CD4-positive, CD25-positive, alpha-beta regulatory T cell (primary cell): ENCODE results near the gene SPNS3. TPM values are rescaled to one million over a fixed set of nuclear protein-coding genes. Genes with fewer than 3 reads are reported as not detected.

ENCODE experiments used
- ATAC-seq, 2 donors: fragments of 150-1000 bp; cut with Tn5 transposase; one replicate each; pipeline ENCODE4 v1.10.0; 2021; ENCODE audit warnings: low read depth in 2 of 2, moderate number of reproducible peaks in 2 of 2, moderate library complexity in 1 of 2
- DNase-seq, 3 donors: peaks; one replicate each; pipeline versions ENCODE4 v3.0.0 to v3.0.0-alpha.2; 2012 to 2022; ENCODE audit warnings: mixed read lengths in 1 of 3
- H3K27ac ChIP-seq: one replicate; pipeline ENCODE4 v1.7.0; 2013; ENCODE audit warnings: mild to moderate bottlenecking, low read length; ENCODE audit not compliant: insufficient read depth, poor library complexity, severe bottlenecking
- H3K27me3 ChIP-seq: one replicate; pipeline ENCODE4 v1.7.0; 2013; ENCODE audit warnings: low read length; ENCODE audit not compliant: control insufficient read depth, insufficient read depth
- H3K36me3 ChIP-seq: one replicate; pipeline ENCODE4 v1.7.0; 2013; ENCODE audit warnings: mild to moderate bottlenecking, low read length, moderate library complexity; ENCODE audit not compliant: control insufficient read depth, insufficient read depth
- H3K4me1 ChIP-seq: 2 replicates; pipeline ENCODE4 v1.7.0; 2013; ENCODE audit warnings: mild to moderate bottlenecking, low read length; ENCODE audit not compliant: insufficient read depth, control insufficient read depth, poor library complexity, severe bottlenecking
- H3K4me3 ChIP-seq: one replicate; pipeline ENCODE4 v1.7.0; 2013; ENCODE audit warnings: low read depth, mild to moderate bottlenecking, low read length, moderate library complexity
- H3K9me3 ChIP-seq, 2 experiments: 1 replicate in 1 of 2; 2 replicates in 1 of 2; pipeline ENCODE4 v1.7.0; 2013; ENCODE audit warnings: low read length in 2 of 2, mild to moderate bottlenecking in 1 of 2, moderate library complexity in 1 of 2; ENCODE audit not compliant: control insufficient read depth in 2 of 2
- H3K27ac Mint-ChIP-seq, 3 donors: one replicate each; pipeline ENCODE4 v1.8.0; 2020 to 2022; ENCODE audit warnings: mild to moderate bottlenecking in 3 of 3, mixed read lengths in 3 of 3, moderate library complexity in 2 of 3
- H3K27me3 Mint-ChIP-seq: one replicate; pipeline ENCODE4 v1.8.0; 2022; ENCODE audit warnings: mild to moderate bottlenecking, mixed read lengths
- H3K36me3 Mint-ChIP-seq: one replicate; pipeline ENCODE4 v1.8.0; 2020; ENCODE audit warnings: mixed read lengths
- H3K4me1 Mint-ChIP-seq, 4 donors: one replicate each; pipeline ENCODE4 v1.8.0; 2020 to 2022; ENCODE audit warnings: mixed read lengths in 4 of 4, mild to moderate bottlenecking in 1 of 4
- H3K4me3 Mint-ChIP-seq, 4 donors: one replicate each; pipeline ENCODE4 v1.8.0; 2020 to 2022; ENCODE audit warnings: mild to moderate bottlenecking in 4 of 4, mixed read lengths in 4 of 4, moderate library complexity in 3 of 4
- H3K9me3 Mint-ChIP-seq, 7 donors: one replicate each; pipeline ENCODE4 v1.8.0; 2020 to 2022; ENCODE audit warnings: mixed read lengths in 7 of 7, mild to moderate bottlenecking in 3 of 7, moderate library complexity in 2 of 7
- polyA plus RNA-seq, 4 donors: library from polyadenylated mRNA; unstranded; fragments of 300-500 nt; fragmentation: Illumina TruSeq; gene quantifications; one replicate each; pipeline ENCODE4 v1.2.3, GENCODE V29; 2021
- total RNA-seq: library from RNA; stranded (reverse); gene quantifications from one replicate; pipeline ENCODE4 v1.2.3, GENCODE V29; 2022

SPNS3 gene
- total and polyA plus RNA-seq, 5 donors from 2014 or later = 2.5 to 8.8 (median 7.6) TPM

GRCh38 chr17:4475463-4475862 lies 41.7 kb downstream of the SPNS3 start:
- no peak overlapping the region for H3K4me3 ChIP-seq
- Mint-ChIP-seq H3K9me3 (no peaks in the 10 kb centered on the region), H3K36me3 (no peaks in the 10 kb centered on the region), H3K27ac (no peak overlapping the region), H3K4me3 (no peak overlapping the region), H3K4me1 (peaks cover 0 to 14% (median under 1%) of the 10 kb centered on the region in 4 donors), H3K27me3 (no peaks in the 10 kb centered on the region)
- no peak for DNase-seq
- no peak for ATAC-seq
- no peaks in the 10 kb centered on the region for H3K9me3 ChIP-seq
- H3K27me3 ChIP-seq = no peaks in the 10 kb centered on the region
- no peak overlapping the region for H3K27ac ChIP-seq
- peaks cover 8% of the 10 kb centered on the region for H3K4me1 ChIP-seq
- H3K36me3 ChIP-seq = no peaks in the 10 kb centered on the region

GRCh38 chr17:4476017-4476416 lies 42.3 kb downstream of the SPNS3 start:
- H3K27me3 ChIP-seq = no peaks in the 10 kb centered on the region
- no peak overlapping the region for H3K4me3 ChIP-seq
- H3K27me3 Mint-ChIP-seq = no peaks in the 10 kb centered on the region
- H3K36me3 ChIP-seq = no peaks in the 10 kb centered on the region
- H3K4me1 Mint-ChIP-seq = peaks cover 0 to 19% (median 4%) of the 10 kb centered on the region in 4 donors
- H3K4me3 Mint-ChIP-seq = no peak overlapping the region
- H3K9me3 ChIP-seq = no peaks in the 10 kb centered on the region
- H3K27ac Mint-ChIP-seq = no peak overlapping the region
- DNase-seq (no peak), ATAC-seq (no peak)
- peaks cover 14% of the 10 kb centered on the region for H3K4me1 ChIP-seq
- no peaks in the 10 kb centered on the region for H3K9me3 Mint-ChIP-seq
- no peaks in the 10 kb centered on the region for H3K36me3 Mint-ChIP-seq
- no peak overlapping the region for H3K27ac ChIP-seq

GRCh38 chr17:4476511-4477070 lies 42.9 kb downstream of the SPNS3 start:
- Histone ChIP-seq H3K36me3 (no peaks in the 10 kb centered on the region), H3K9me3 (no peaks in the 10 kb centered on the region), H3K27me3 (no peaks in the 10 kb centered on the region), H3K4me3 (no peak overlapping the region), H3K4me1 (peaks cover 19% of the 10 kb centered on the region), H3K27ac (no peak overlapping the region)
- peaks cover 0 to 25% (median 9%) of the 10 kb centered on the region in 4 donors for H3K4me1 Mint-ChIP-seq
- H3K9me3 Mint-ChIP-seq = no peaks in the 10 kb centered on the region
- no peak for DNase-seq
- no peak overlapping the region for H3K27ac Mint-ChIP-seq
- no peaks in the 10 kb centered on the region for H3K27me3 Mint-ChIP-seq
- H3K4me3 Mint-ChIP-seq = no peak overlapping the region
- ATAC-seq = no peak
- no peaks in the 10 kb centered on the region for H3K36me3 Mint-ChIP-seq

- H3K4me1 Mint-ChIP-seq = peaks cover 0 to 32% (median 10%) of the 10 kb centered on the region in 4 donors
- Histone ChIP-seq H3K4me3 (no peak overlapping the region), H3K27ac (no peak overlapping the region), H3K4me1 (peaks cover 23% of the 10 kb centered on the region), H3K36me3 (no peaks in the 10 kb centered on the region), H3K27me3 (no peaks in the 10 kb centered on the region), H3K9me3 (no peaks in the 10 kb centered on the region)
- ATAC-seq (no peak), DNase-seq (no peak)
- peak overlapping the region in 1 of 3 donors; percentile 62 for H3K27ac Mint-ChIP-seq
- H3K9me3 Mint-ChIP-seq = no peaks in the 10 kb centered on the region
- H3K4me3 Mint-ChIP-seq = no peak overlapping the region
- H3K36me3 Mint-ChIP-seq = no peaks in the 10 kb centered on the region
- no peaks in the 10 kb centered on the region for H3K27me3 Mint-ChIP-seq
Observed at GRCh38 chr17:4477255-4477791, 43.6 kb downstream of the SPNS3 start.

- ATAC-seq (no peak), DNase-seq (no peak)
- H3K27ac Mint-ChIP-seq = peak overlapping the region in 1 of 3 donors; percentile 10
Observed at GRCh38 chr17:4478318-4478830, 44.6 kb downstream of the SPNS3 start.

GRCh38 chr17:4479340-4479981 lies 45.7 kb downstream of the SPNS3 start:
- Histone ChIP-seq H3K27ac (no peak overlapping the region), H3K4me3 (no peak overlapping the region), H3K36me3 (no peaks in the 10 kb centered on the region), H3K27me3 (no peaks in the 10 kb centered on the region), H3K4me1 (peaks cover 29% of the 10 kb centered on the region), H3K9me3 (no peaks in the 10 kb centered on the region)
- Mint-ChIP-seq H3K4me3 (no peak overlapping the region), H3K27ac (peak overlapping the region in 2 of 3 donors; percentile 59 to 74), H3K4me1 (peaks cover 0 to 49% (median 16%) of the 10 kb centered on the region in 4 donors), H3K36me3 (no peaks in the 10 kb centered on the region), H3K9me3 (no peaks in the 10 kb centered on the region), H3K27me3 (no peaks in the 10 kb centered on the region)
- DNase-seq (no peak), ATAC-seq (no peak)

More at GRCh38 chr17:4478318-4478830, 44.6 kb downstream of the SPNS3 start:
- Mint-ChIP-seq H3K27me3 (no peaks in the 10 kb centered on the region), H3K4me1 (peaks cover 0 to 43% (median 10%) of the 10 kb centered on the region in 4 donors), H3K9me3 (no peaks in the 10 kb centered on the region), H3K4me3 (no peak overlapping the region), H3K36me3 (no peaks in the 10 kb centered on the region)
- no peak overlapping the region for H3K4me3 ChIP-seq
- H3K27ac ChIP-seq = no peak overlapping the region
- H3K27me3 ChIP-seq = no peaks in the 10 kb centered on the region
- peaks cover 23% of the 10 kb centered on the region for H3K4me1 ChIP-seq
- H3K9me3 ChIP-seq = no peaks in the 10 kb centered on the region
- H3K36me3 ChIP-seq = no peaks in the 10 kb centered on the region

- no peak for DNase-seq
- H3K36me3 Mint-ChIP-seq = peaks cover 4% of the 10 kb centered on the region
- no peak for ATAC-seq
- Histone ChIP-seq H3K9me3 (no peaks in the 10 kb centered on the region), H3K36me3 (no peaks in the 10 kb centered on the region), H3K27me3 (no peaks in the 10 kb centered on the region), H3K4me1 (peaks cover 36% of the 10 kb centered on the region), H3K4me3 (no peak overlapping the region), H3K27ac (no peak overlapping the region)
- peak overlapping the region; percentile 86 to 95 (median 94) for H3K27ac Mint-ChIP-seq
- H3K9me3 Mint-ChIP-seq = no peaks in the 10 kb centered on the region
- peaks cover 0 to 52% (median 21%) of the 10 kb centered on the region in 4 donors for H3K4me1 Mint-ChIP-seq
- peak overlapping the region in 2 of 4 donors; percentile 4 to 38 for H3K4me3 Mint-ChIP-seq
- H3K27me3 Mint-ChIP-seq = no peaks in the 10 kb centered on the region
Observed at GRCh38 chr17:4479982-4480751, 46.4 kb downstream of the SPNS3 start.
